ENCODE results near the gene FAM83D. TPM values are rescaled to one million over a fixed set of nuclear protein-coding genes. Genes with fewer than 3 reads are reported as not detected.
A peak's percentile ranks its signal among the peaks of the same experiment; 100 is the strongest.

FAM83D gene
- total and polyA plus RNA-seq, 2 of the 8 experiments (the other 6 are each of a cell fraction or from before 2014, with no cell fraction given), result 60.9 to 62.6 TPM

- peak; percentile 93; the same call in 1 of the 2 replicates for TF ChIP-seq RBBP5 (IDR thresholded peaks at IDR 0.05; ENCODE audit: borderline replicate concordance, low read depth, low read length)
- no peak for TF ChIP-seq NANOG (IDR thresholded peaks at IDR 0.05; ENCODE audit: insufficient read depth, low read depth, low read length, poor library complexity, severe bottlenecking)
- no peak for TF ChIP-seq SIRT6 (IDR thresholded peaks at IDR 0.05; ENCODE audit: low read length)
- peak; percentile 95 for TF ChIP-seq YY1 (IDR thresholded peaks at IDR 0.05; ENCODE audit: low read depth, low read length)
- TF ChIP-seq JUND (IDR thresholded peaks at IDR 0.05; ENCODE audit: low read length), result no peak
- peak; percentile 87 for TF ChIP-seq E2F6 (IDR thresholded peaks at IDR 0.05)
- TF ChIP-seq CTBP2 (IDR thresholded peaks at IDR 0.05; ENCODE audit: borderline replicate concordance, insufficient read depth, insufficient read length, low read length), result no peak
- TF ChIP-seq RNF2 (IDR thresholded peaks at IDR 0.05; ENCODE audit: borderline replicate concordance, low read depth, low read length, missing control alignments, poor library complexity, severe bottlenecking), result no peak
- TF ChIP-seq CBX5 (IDR thresholded peaks at IDR 0.05; ENCODE audit: low read depth, low read length), result no peak
- TF ChIP-seq EZH2 (IDR thresholded peaks at IDR 0.05; ENCODE audit: low read depth, low read length, severe bottlenecking), result no peak
- TF ChIP-seq CEBPB (IDR thresholded peaks at IDR 0.05; ENCODE audit: low read depth, low read length), result no peak
Measured at GRCh38 chr20:38962044-38962927, 36.1 kb downstream of the FAM83D start, which contains the start of gene DHX35 (continued).
